ENCODE measurements around the gene RHEX.

RHEX gene

GRCh38 chr1:206014601-206015000, 38.4 kb upstream of the RHEX start:
- Histone ChIP-seq H3K9ac (ENCODE audit: low read depth, low read length) (no peak overlapping the region), H3K4me3 (ENCODE audit: low read depth, low read length) (no peak overlapping the region), H3K27me3 (ENCODE audit: control insufficient read depth, insufficient read depth, low read length) (no peaks in the 10 kb centered on the region), H3K27ac (ENCODE audit: low read depth, low read length) (no peak overlapping the region), H3K4me1 (ENCODE audit: control insufficient read depth, insufficient read depth, low read length) (peaks cover 7% of the 10 kb centered on the region), H3K36me3 (ENCODE audit: control insufficient read depth, insufficient read depth, low read length) (no peaks in the 10 kb centered on the region), H3K9me3 (ENCODE audit: control insufficient read depth, insufficient read depth, low read length) (no peaks in the 10 kb centered on the region)

- Histone ChIP-seq H3K9ac (ENCODE audit: low read depth, low read length) (no peak overlapping the region), H3K9me3 (ENCODE audit: control insufficient read depth, insufficient read depth, low read length) (no peaks in the 10 kb centered on the region), H3K27me3 (ENCODE audit: control insufficient read depth, insufficient read depth, low read length) (no peaks in the 10 kb centered on the region), H3K36me3 (ENCODE audit: control insufficient read depth, insufficient read depth, low read length) (no peaks in the 10 kb centered on the region), H3K4me1 (ENCODE audit: control insufficient read depth, insufficient read depth, low read length) (peaks cover 7% of the 10 kb centered on the region), H3K27ac (ENCODE audit: low read depth, low read length) (no peak overlapping the region), H3K4me3 (ENCODE audit: low read depth, low read length) (no peak overlapping the region)
Observed at GRCh38 chr1:206015071-206015470, 37.9 kb upstream of the RHEX start.

DNA sequence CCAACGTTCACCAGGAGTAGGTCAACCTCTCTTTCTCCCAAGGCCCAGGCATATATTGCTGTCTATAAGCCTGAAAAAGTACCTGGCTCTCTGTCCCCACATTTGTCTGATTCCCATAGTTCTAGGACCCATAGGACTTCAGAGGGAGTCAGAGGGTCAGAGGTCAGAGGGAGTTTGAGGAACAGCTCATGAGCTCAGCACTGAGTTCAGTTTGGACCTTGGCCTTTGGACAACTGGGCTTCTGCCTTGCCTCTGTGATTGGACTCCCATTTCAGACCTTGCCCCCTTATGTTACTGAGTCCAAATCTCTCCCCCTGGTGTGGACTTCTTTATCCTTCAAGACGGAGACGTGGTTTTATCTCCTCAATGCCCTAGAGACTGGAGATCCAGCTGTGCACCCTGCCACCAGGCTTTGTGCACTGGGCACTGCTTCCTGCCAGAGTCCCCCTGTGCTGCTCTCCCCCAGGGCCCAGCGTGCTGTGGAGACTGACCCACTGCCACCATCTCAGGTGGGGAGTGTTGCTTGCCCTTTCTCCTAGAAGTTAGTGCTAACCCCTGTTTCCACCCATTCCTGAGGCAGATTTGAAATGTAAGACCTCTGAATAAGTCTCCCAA, 32.5 kb upstream of the RHEX start:
- Histone ChIP-seq H3K27ac (ENCODE audit: low read depth, low read length) (no peak overlapping the region), H3K27me3 (ENCODE audit: control insufficient read depth, insufficient read depth, low read length) (no peaks in the 10 kb centered on the region), H3K9ac (ENCODE audit: low read depth, low read length) (no peak overlapping the region)

DNA sequence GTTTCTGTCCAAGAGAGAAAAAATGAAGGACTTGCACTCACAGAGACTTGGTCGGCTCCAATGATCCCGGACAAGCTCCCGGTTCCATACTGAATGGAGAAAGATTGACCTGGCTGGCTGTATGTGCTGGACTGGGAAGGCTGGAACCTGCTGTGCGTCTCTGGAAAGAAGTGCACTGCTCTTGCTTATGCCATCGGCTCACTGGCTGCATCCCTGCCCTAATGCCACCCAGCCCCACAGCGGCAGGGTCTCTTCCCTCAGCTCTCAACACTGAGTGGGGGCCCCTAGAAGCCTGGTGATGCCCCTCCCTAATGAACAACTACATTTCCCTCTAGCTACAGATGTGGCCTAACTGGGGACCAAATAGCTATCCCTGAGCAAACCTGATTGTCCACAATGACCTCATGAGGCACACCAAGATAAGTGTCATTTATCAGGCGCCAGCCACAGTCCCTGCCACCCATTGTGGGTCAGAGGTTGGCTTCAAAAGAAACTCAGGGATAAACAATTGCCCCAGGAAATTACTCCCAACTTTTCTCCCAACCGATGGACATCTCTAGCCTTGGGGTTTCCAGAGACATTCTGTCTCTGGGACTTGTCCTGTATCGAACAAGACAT, 31.9 kb upstream of the RHEX start:
- H3K4me3 ChIP-seq (ENCODE audit: low read depth, low read length): no peak overlapping the region
- H3K9me3 ChIP-seq (ENCODE audit: control insufficient read depth, insufficient read depth, low read length): no peaks in the 10 kb centered on the region
- no peaks in the 10 kb centered on the region for H3K36me3 ChIP-seq (ENCODE audit: control insufficient read depth, insufficient read depth, low read length)
- no peak overlapping the region for H3K27ac ChIP-seq (ENCODE audit: low read depth, low read length)
- H3K9ac ChIP-seq (ENCODE audit: low read depth, low read length): no peak overlapping the region
- no peaks in the 10 kb centered on the region for H3K27me3 ChIP-seq (ENCODE audit: control insufficient read depth, insufficient read depth, low read length)
- peaks cover 7% of the 10 kb centered on the region for H3K4me1 ChIP-seq (ENCODE audit: control insufficient read depth, insufficient read depth, low read length)

More for the DNA sequence above, 32.5 kb upstream of the RHEX start:
- Histone ChIP-seq H3K36me3 (ENCODE audit: control insufficient read depth, insufficient read depth, low read length) (no peaks in the 10 kb centered on the region), H3K9me3 (ENCODE audit: control insufficient read depth, insufficient read depth, low read length) (no peaks in the 10 kb centered on the region), H3K4me3 (ENCODE audit: low read depth, low read length) (no peak overlapping the region), H3K4me1 (ENCODE audit: control insufficient read depth, insufficient read depth, low read length) (peaks cover 7% of the 10 kb centered on the region)

- H3K27me3 ChIP-seq (ENCODE audit: control insufficient read depth, insufficient read depth, low read length): no peaks in the 10 kb centered on the region
- no peaks in the 10 kb centered on the region for H3K9me3 ChIP-seq (ENCODE audit: control insufficient read depth, insufficient read depth, low read length)
- no peak overlapping the region for H3K27ac ChIP-seq (ENCODE audit: low read depth, low read length)
- peaks cover 7% of the 10 kb centered on the region for H3K4me1 ChIP-seq (ENCODE audit: control insufficient read depth, insufficient read depth, low read length)
- no peak overlapping the region for H3K4me3 ChIP-seq (ENCODE audit: low read depth, low read length)
- H3K36me3 ChIP-seq (ENCODE audit: control insufficient read depth, insufficient read depth, low read length): no peaks in the 10 kb centered on the region
- no peak overlapping the region for H3K9ac ChIP-seq (ENCODE audit: low read depth, low read length)
Observed at GRCh38 chr1:206021626-206022365, 31.2 kb upstream of the RHEX start.

GRCh38 chr1:206022766-206023165, 30.2 kb upstream of the RHEX start:
- no peak overlapping the region for H3K4me3 ChIP-seq (ENCODE audit: low read depth, low read length)
- no peaks in the 10 kb centered on the region for H3K9me3 ChIP-seq (ENCODE audit: control insufficient read depth, insufficient read depth, low read length)
- H3K27ac ChIP-seq (ENCODE audit: low read depth, low read length): no peak overlapping the region
- H3K27me3 ChIP-seq (ENCODE audit: control insufficient read depth, insufficient read depth, low read length): no peaks in the 10 kb centered on the region
- peaks cover 7% of the 10 kb centered on the region for H3K4me1 ChIP-seq (ENCODE audit: control insufficient read depth, insufficient read depth, low read length)
- H3K9ac ChIP-seq (ENCODE audit: low read depth, low read length): no peak overlapping the region
- no peaks in the 10 kb centered on the region for H3K36me3 ChIP-seq (ENCODE audit: control insufficient read depth, insufficient read depth, low read length)

DNA sequence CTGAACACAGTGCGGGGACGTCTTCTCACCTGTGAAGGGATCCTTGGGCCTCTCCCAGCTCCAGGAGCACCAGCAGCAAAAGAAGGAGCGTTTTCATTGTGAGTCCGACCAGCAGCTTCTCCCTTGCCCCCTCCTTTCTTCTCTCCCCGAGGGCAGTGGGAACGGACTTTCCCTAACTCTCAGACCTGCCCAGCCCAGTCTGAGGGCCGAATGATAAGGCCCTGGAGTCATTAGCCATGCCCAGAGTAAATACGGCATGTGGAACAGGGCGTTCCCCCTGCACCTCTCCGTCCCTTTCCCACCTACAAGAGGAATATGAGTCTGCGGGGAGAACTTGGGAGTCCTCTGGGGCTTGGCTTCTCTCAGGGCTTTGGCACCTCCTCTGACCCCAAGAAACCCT, 29.3 kb upstream of the RHEX start, which contains the start of gene CTSE:
TSS of gene CTSE (minus strand) at position 201 of the 400 bp plus-strand sequence. CDS start at position 97, 104 bp downstream.
- H3K27me3 ChIP-seq (ENCODE audit: control insufficient read depth, insufficient read depth, low read length): no peaks in the 10 kb centered on the region
- H3K4me3 ChIP-seq (ENCODE audit: low read depth, low read length): no peak within 1 kb of the TSS
- no peaks in the 10 kb centered on the region for H3K9me3 ChIP-seq (ENCODE audit: control insufficient read depth, insufficient read depth, low read length)
- H3K27ac ChIP-seq (ENCODE audit: low read depth, low read length): no peak within 1 kb of the TSS
- peaks cover 6% of the 10 kb centered on the region for H3K4me1 ChIP-seq (ENCODE audit: control insufficient read depth, insufficient read depth, low read length)
- H3K9ac ChIP-seq (ENCODE audit: low read depth, low read length): no peak within 1 kb of the TSS
- H3K36me3 ChIP-seq (ENCODE audit: control insufficient read depth, insufficient read depth, low read length): no peaks in the 10 kb centered on the region

- no peaks in the 10 kb centered on the region for H3K36me3 ChIP-seq (ENCODE audit: control insufficient read depth, insufficient read depth, low read length)
- H3K27me3 ChIP-seq (ENCODE audit: control insufficient read depth, insufficient read depth, low read length): no peaks in the 10 kb centered on the region
- H3K4me3 ChIP-seq (ENCODE audit: low read depth, low read length): no peak overlapping the region
- no peaks in the 10 kb centered on the region for H3K4me1 ChIP-seq (ENCODE audit: control insufficient read depth, insufficient read depth, low read length)
- H3K9ac ChIP-seq (ENCODE audit: low read depth, low read length): no peak overlapping the region
- H3K27ac ChIP-seq (ENCODE audit: low read depth, low read length): no peak overlapping the region
- no peaks in the 10 kb centered on the region for H3K9me3 ChIP-seq (ENCODE audit: control insufficient read depth, insufficient read depth, low read length)
Observed at GRCh38 chr1:206025283-206025820, 27.6 kb upstream of the RHEX start.

GRCh38 chr1:206029484-206029883, 23.5 kb upstream of the RHEX start:
- H3K4me1 ChIP-seq (ENCODE audit: control insufficient read depth, insufficient read depth, low read length): peaks cover 4% of the 10 kb centered on the region
- H3K4me3 ChIP-seq (ENCODE audit: low read depth, low read length): no peak overlapping the region
- no peaks in the 10 kb centered on the region for H3K36me3 ChIP-seq (ENCODE audit: control insufficient read depth, insufficient read depth, low read length)
- no peak overlapping the region for H3K27ac ChIP-seq (ENCODE audit: low read depth, low read length)
- H3K27me3 ChIP-seq (ENCODE audit: control insufficient read depth, insufficient read depth, low read length): no peaks in the 10 kb centered on the region
- no peak overlapping the region for H3K9ac ChIP-seq (ENCODE audit: low read depth, low read length)
- H3K9me3 ChIP-seq (ENCODE audit: control insufficient read depth, insufficient read depth, low read length): no peaks in the 10 kb centered on the region

GRCh38 chr1:206030191-206030590, 22.8 kb upstream of the RHEX start:
- Histone ChIP-seq H3K4me1 (ENCODE audit: control insufficient read depth, insufficient read depth, low read length) (peaks cover 4% of the 10 kb centered on the region), H3K4me3 (ENCODE audit: low read depth, low read length) (no peak overlapping the region), H3K27me3 (ENCODE audit: control insufficient read depth, insufficient read depth, low read length) (no peaks in the 10 kb centered on the region), H3K9me3 (ENCODE audit: control insufficient read depth, insufficient read depth, low read length) (no peaks in the 10 kb centered on the region), H3K36me3 (ENCODE audit: control insufficient read depth, insufficient read depth, low read length) (no peaks in the 10 kb centered on the region), H3K27ac (ENCODE audit: low read depth, low read length) (no peak overlapping the region), H3K9ac (ENCODE audit: low read depth, low read length) (no peak overlapping the region)

DNA sequence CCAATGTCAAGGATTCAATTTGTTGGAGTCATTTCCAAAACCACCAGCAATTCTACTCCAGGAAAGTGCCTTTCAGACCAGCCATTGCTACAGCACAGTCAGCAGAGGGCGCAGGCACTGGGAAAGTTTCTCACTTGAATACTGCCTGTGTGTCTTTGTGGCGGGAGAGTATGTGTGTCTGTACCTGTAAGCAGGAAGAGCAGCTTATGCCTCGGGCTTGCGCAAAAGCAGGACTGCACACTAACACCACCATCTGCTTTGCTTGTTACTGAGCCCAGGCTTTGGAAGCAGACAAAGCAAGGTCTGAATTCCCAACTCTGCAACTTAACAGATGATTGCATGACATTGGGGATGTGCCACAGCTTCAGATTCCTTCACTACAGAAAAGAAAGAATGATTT, 22.3 kb upstream of the RHEX start:
- Histone ChIP-seq H3K9me3 (ENCODE audit: control insufficient read depth, insufficient read depth, low read length) (no peaks in the 10 kb centered on the region), H3K27ac (ENCODE audit: low read depth, low read length) (no peak overlapping the region), H3K36me3 (ENCODE audit: control insufficient read depth, insufficient read depth, low read length) (no peaks in the 10 kb centered on the region), H3K9ac (ENCODE audit: low read depth, low read length) (no peak overlapping the region), H3K4me3 (ENCODE audit: low read depth, low read length) (no peak overlapping the region), H3K4me1 (ENCODE audit: control insufficient read depth, insufficient read depth, low read length) (peaks cover 4% of the 10 kb centered on the region), H3K27me3 (ENCODE audit: control insufficient read depth, insufficient read depth, low read length) (no peaks in the 10 kb centered on the region)

Data from HUES48 (cell line).